ENCODE measurements around the gene VSTM5. TPM values are rescaled to one million over a fixed set of nuclear protein-coding genes. Genes with fewer than 3 reads are reported as not detected.

Gene VSTM5
- total RNA-seq, 1 donor: 0.36 TPM

DNA sequence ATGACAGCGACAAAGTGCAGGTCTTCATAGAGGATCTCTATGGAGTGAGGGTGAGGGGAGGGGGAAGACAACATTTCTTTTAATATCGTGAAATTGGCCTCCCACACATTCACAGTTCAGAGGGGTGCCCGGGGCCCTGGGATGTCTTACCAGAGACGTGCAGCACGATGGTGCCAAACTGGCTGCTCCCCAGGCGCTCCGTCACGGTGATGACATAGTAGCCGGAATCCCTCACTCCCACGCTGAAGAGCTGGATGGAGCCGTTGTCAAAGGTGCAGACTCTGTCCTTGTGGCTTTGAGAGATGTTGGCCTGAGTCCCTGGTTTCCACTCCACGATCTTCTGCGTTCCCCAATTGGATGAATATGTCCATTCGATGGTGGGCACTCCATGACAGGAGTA, 29.6 kb downstream of the VSTM5 start:
- H3K4me2 ChIP-seq (ENCODE audit: insufficient read depth, low read length): no peak overlapping the region
- H3K9me3 ChIP-seq (ENCODE audit: low read depth, low read length): no peaks in the 10 kb centered on the region
- TF ChIP-seq CTCF (IDR thresholded peaks at IDR 0.05; ENCODE audit: extremely low read depth, low read depth, low read length): no peak
- H3K27me3 ChIP-seq (ENCODE audit: insufficient read depth, low read length): no peaks in the 10 kb centered on the region
- no peak overlapping the region for H3K4me3 ChIP-seq (ENCODE audit: insufficient read depth, low read length)
- H4K20me1 ChIP-seq (ENCODE audit: insufficient read depth, low read length): no peaks in the 10 kb centered on the region
- peaks cover 3% of the 10 kb centered on the region for H3K36me3 ChIP-seq (ENCODE audit: insufficient read depth, low read length)
- no peak for DNase-seq (ENCODE audit: insufficient read length, low spot score, missing footprints)
- no peaks in the 10 kb centered on the region for H3K79me2 ChIP-seq (ENCODE audit: insufficient read depth, low read length)
- no peak overlapping the region for H2AFZ ChIP-seq (ENCODE audit: low read length)
- no peaks in the 10 kb centered on the region for H3K4me1 ChIP-seq (ENCODE audit: insufficient read depth, low read length)
- H3K27ac ChIP-seq (ENCODE audit: low read depth, low read length): no peak overlapping the region

GRCh38 chr11:93819966-93820695, 30.3 kb downstream of the VSTM5 start:
- no peak for DNase-seq (ENCODE audit: insufficient read length, low spot score, missing footprints)
- peaks cover 5% of the 10 kb centered on the region for H3K36me3 ChIP-seq (ENCODE audit: insufficient read depth, low read length)
- no peaks in the 10 kb centered on the region for H3K4me1 ChIP-seq (ENCODE audit: insufficient read depth, low read length)
- no peaks in the 10 kb centered on the region for H3K9me3 ChIP-seq (ENCODE audit: low read depth, low read length)
- no peaks in the 10 kb centered on the region for H4K20me1 ChIP-seq (ENCODE audit: insufficient read depth, low read length)
- H2AFZ ChIP-seq (ENCODE audit: low read length): no peak overlapping the region
- no peaks in the 10 kb centered on the region for H3K79me2 ChIP-seq (ENCODE audit: insufficient read depth, low read length)
- no peak overlapping the region for H3K27ac ChIP-seq (ENCODE audit: low read depth, low read length)
- no peak for TF ChIP-seq CTCF (IDR thresholded peaks at IDR 0.05; ENCODE audit: extremely low read depth, low read depth, low read length)
- no peaks in the 10 kb centered on the region for H3K27me3 ChIP-seq (ENCODE audit: insufficient read depth, low read length)
- no peak overlapping the region for H3K4me2 ChIP-seq (ENCODE audit: insufficient read depth, low read length)
- H3K4me3 ChIP-seq (ENCODE audit: insufficient read depth, low read length): no peak overlapping the region

DNA sequence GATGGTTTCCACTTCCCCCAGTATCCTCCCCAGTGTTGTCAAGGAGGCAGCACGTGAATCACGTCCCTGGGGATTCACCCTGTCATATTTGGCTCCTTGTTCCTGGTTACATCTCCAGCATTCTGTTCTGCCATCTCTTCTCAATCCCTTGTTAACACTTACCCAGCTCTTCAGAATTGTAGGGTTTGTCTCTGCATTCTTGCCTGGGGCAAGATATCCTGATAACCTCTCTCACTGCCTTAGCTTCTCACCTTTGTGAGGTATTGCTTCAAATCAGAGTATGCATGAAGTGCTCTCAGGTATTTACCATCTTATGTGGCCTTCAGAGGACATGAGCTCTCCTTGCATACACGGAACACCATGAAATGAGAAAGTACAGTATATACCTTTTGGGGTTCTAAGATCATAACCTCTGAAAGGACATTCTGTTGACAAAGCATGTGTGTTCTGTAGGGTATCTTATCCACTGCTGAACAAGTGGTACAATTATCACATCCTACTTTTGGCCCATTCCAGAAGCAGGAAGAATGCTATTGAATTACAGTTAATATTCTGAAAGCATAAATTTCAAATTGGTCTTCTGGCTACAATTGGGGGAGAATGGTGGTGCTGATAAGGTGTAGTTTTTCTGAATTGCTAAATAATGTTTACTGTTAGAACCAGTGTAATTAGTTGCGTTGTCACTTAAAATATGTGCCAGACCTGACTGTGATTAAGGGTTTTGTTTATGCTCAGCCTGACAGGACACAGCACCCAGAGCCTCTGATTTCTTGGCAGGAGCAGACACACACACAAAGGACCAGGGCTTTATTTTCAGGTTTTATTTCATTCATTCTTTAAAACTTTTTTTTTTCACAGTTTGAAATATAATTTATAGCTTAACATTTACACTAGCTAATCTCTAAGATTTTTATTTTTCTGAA, 32.7 kb downstream of the VSTM5 start:
- no peaks in the 10 kb centered on the region for H4K20me1 ChIP-seq (ENCODE audit: insufficient read depth, low read length)
- H3K27me3 ChIP-seq (ENCODE audit: insufficient read depth, low read length): no peaks in the 10 kb centered on the region
- no peak overlapping the region for H2AFZ ChIP-seq (ENCODE audit: low read length)
- H3K4me1 ChIP-seq (ENCODE audit: insufficient read depth, low read length): no peaks in the 10 kb centered on the region
- no peak overlapping the region for H3K4me2 ChIP-seq (ENCODE audit: insufficient read depth, low read length)
- H3K27ac ChIP-seq (ENCODE audit: low read depth, low read length): no peak overlapping the region
- no peak for DNase-seq (ENCODE audit: insufficient read length, low spot score, missing footprints)
- peaks cover 24% of the 10 kb centered on the region for H3K36me3 ChIP-seq (ENCODE audit: insufficient read depth, low read length)
- H3K4me3 ChIP-seq (ENCODE audit: insufficient read depth, low read length): no peak overlapping the region
- no peaks in the 10 kb centered on the region for H3K9me3 ChIP-seq (ENCODE audit: low read depth, low read length)
- no peak for TF ChIP-seq CTCF (IDR thresholded peaks at IDR 0.05; ENCODE audit: extremely low read depth, low read depth, low read length)
- H3K79me2 ChIP-seq (ENCODE audit: insufficient read depth, low read length): no peaks in the 10 kb centered on the region
